ENCODE data around the gene IFT74.

- TF ChIP-seq, protein P1, sequence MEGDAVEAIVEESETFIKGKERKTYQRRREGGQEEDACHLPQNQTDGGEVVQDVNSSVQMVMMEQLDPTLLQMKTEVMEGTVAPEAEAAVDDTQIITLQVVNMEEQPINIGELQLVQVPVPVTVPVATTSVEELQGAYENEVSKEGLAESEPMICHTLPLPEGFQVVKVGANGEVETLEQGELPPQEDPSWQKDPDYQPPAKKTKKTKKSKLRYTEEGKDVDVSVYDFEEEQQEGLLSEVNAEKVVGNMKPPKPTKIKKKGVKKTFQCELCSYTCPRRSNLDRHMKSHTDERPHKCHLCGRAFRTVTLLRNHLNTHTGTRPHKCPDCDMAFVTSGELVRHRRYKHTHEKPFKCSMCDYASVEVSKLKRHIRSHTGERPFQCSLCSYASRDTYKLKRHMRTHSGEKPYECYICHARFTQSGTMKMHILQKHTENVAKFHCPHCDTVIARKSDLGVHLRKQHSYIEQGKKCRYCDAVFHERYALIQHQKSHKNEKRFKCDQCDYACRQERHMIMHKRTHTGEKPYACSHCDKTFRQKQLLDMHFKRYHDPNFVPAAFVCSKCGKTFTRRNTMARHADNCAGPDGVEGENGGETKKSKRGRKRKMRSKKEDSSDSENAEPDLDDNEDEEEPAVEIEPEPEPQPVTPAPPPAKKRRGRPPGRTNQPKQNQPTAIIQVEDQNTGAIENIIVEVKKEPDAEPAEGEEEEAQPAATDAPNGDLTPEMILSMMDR (IDR thresholded peaks at IDR 0.05): no peak
- TF ChIP-seq POLR2AphosphoS5 (IDR thresholded peaks at IDR 0.05): no peak
Observed at GRCh38 chr9:27089706-27090105, 133.5 kb downstream of the IFT74 start.
